Activated T-cell treated with anti-CD3 and anti-CD28 coated beads for 24 hours (primary cell): ENCODE measurements around the gene RBM4B.

Experiments used
- DNase-seq: peaks from one replicate; pipeline ENCODE4 v3.0.0-alpha.2; 2020; ENCODE audit warnings: low read depth

Gene RBM4B

GRCh38 chr11:66706989-66707388 lies 29.3 kb upstream of the RBM4B start:
- no peak for DNase-seq

- no peak for DNase-seq
Observed at GRCh38 chr11:66705587-66706335, 28.1 kb upstream of the RBM4B start.

- DNase-seq: no peak
Observed at GRCh38 chr11:66704659-66705360, 27.1 kb upstream of the RBM4B start.

GRCh38 chr11:66701432-66702240 lies 23.9 kb upstream of the RBM4B start:
- DNase-seq: no peak

GRCh38 chr11:66700742-66701141 lies 23.1 kb upstream of the RBM4B start:
- no peak for DNase-seq

GRCh38 chr11:66700337-66700736 lies 22.6 kb upstream of the RBM4B start:
- no peak for DNase-seq

- no peak for DNase-seq
Observed at GRCh38 chr11:66698491-66698890, 20.8 kb upstream of the RBM4B start.

GRCh38 chr11:66697988-66698387 lies 20.3 kb upstream of the RBM4B start:
- DNase-seq: no peak

- no peak for DNase-seq
Observed at GRCh38 chr11:66696146-66696545, 18.5 kb upstream of the RBM4B start.

- DNase-seq: peak; percentile 79
Observed at GRCh38 chr11:66694732-66695207, 17.1 kb upstream of the RBM4B start.

GRCh38 chr11:66694056-66694410 lies 16.3 kb upstream of the RBM4B start:
- DNase-seq: no peak

- DNase-seq: no peak
Observed at GRCh38 chr11:66693356-66694055, 15.8 kb upstream of the RBM4B start.

- no peak for DNase-seq
Observed at GRCh38 chr11:66692871-66693331, 15.2 kb upstream of the RBM4B start.

GRCh38 chr11:66692446-66692845 lies 14.8 kb upstream of the RBM4B start:
- DNase-seq: no peak

- no peak for DNase-seq
Observed at GRCh38 chr11:66691311-66691980, 13.8 kb upstream of the RBM4B start.

- no peak for DNase-seq
Observed at GRCh38 chr11:66689661-66690590, 12.2 kb upstream of the RBM4B start.

- DNase-seq: no peak
Observed at GRCh38 chr11:66688561-66689534, 11.2 kb upstream of the RBM4B start.

- DNase-seq: no peak
Observed at GRCh38 chr11:66687831-66688281, 10.2 kb upstream of the RBM4B start.
